Measurements from ENCODE around the gene ACIN1.

The ACIN1 gene

GRCh38 chr14:23078692-23079116 lies 16.2 kb downstream of the ACIN1 start:
- no peak overlapping the region for H3K4me2 ChIP-seq (ENCODE audit: insufficient read depth, low read length, poor library complexity, severe bottlenecking)

GRCh38 chr14:23077962-23078361 lies 17.0 kb downstream of the ACIN1 start:
- H2AK5ac ChIP-seq (ENCODE audit: low read depth, low read length) = no peak overlapping the region
- no peak overlapping the region for H2BK15ac ChIP-seq (ENCODE audit: low read length)
- H3K18ac ChIP-seq (ENCODE audit: low read length) = no peak overlapping the region
- DNase-seq (ENCODE audit: low spot score) = no peak
- no peak overlapping the region for H3K23ac ChIP-seq (ENCODE audit: low read depth, low read length, poor library complexity)
- WGBS, 2 donors (ENCODE audit: extremely low coverage in 2 of 2, insufficient read length in 2 of 2, insufficient replicate concordance in 1 of 2) = no CpG with 5 or more reads among the region's 5 CpGs
- H4K8ac ChIP-seq (ENCODE audit: low read depth, low read length) = no peak overlapping the region
- H2AFZ ChIP-seq (ENCODE audit: low read length) = no peak overlapping the region
- H2BK12ac ChIP-seq (ENCODE audit: low read length) = no peak overlapping the region
- no peak overlapping the region for H2BK5ac ChIP-seq (ENCODE audit: low read length)
- peaks cover 44 to 93% of the 10 kb centered on the region in 2 donors for H3K36me3 ChIP-seq (replicated peaks in 1 of 2; ENCODE audit: control insufficient read depth in 2 of 2, insufficient read depth in 2 of 2, low read length in 2 of 2)
- no peak overlapping the region for H3K14ac ChIP-seq (ENCODE audit: low read length)
- H3K4me1 ChIP-seq (ENCODE audit: control insufficient read depth in 2 of 2, insufficient read depth in 1 of 2, low read depth in 1 of 2, low read length in 2 of 2) = peaks cover 0 to 3% of the 10 kb centered on the region in 2 donors
- no peak overlapping the region for H3K4me3 ChIP-seq (ENCODE audit: low read length in 2 of 2)
- H3K9me3 ChIP-seq (replicated peaks in 1 of 2; ENCODE audit: control insufficient read depth in 2 of 2, insufficient read depth in 1 of 2, low read depth in 1 of 2, low read length in 2 of 2) = no peaks in the 10 kb centered on the region
- no peak overlapping the region for H4K91ac ChIP-seq (ENCODE audit: low read depth, low read length, poor library complexity)
- H3K27ac ChIP-seq (replicated peaks; ENCODE audit: low read length) = no peak overlapping the region
- no peaks in the 10 kb centered on the region for H3K27me3 ChIP-seq (ENCODE audit: control insufficient read depth in 3 of 3, insufficient read depth in 3 of 3, low read depth in 1 of 3, low read length in 3 of 3)
- no peak overlapping the region for H3K9ac ChIP-seq (ENCODE audit: low read depth, low read length, poor library complexity)
- H3K4me2 ChIP-seq (ENCODE audit: insufficient read depth, low read length, poor library complexity, severe bottlenecking) = no peak overlapping the region
- no peak overlapping the region for H3K4ac ChIP-seq (ENCODE audit: low read length)
- H3K79me1 ChIP-seq (ENCODE audit: low read depth, low read length) = no peaks in the 10 kb centered on the region
- H2BK120ac ChIP-seq (ENCODE audit: low read depth, low read length) = no peak overlapping the region

More at GRCh38 chr14:23078692-23079116, 16.2 kb downstream of the ACIN1 start:
- no peak overlapping the region for H4K91ac ChIP-seq (ENCODE audit: low read depth, low read length, poor library complexity)
- H3K4ac ChIP-seq (ENCODE audit: low read length) = no peak overlapping the region
- H3K27me3 ChIP-seq (ENCODE audit: control insufficient read depth in 3 of 3, insufficient read depth in 3 of 3, low read depth in 1 of 3, low read length in 3 of 3) = no peaks in the 10 kb centered on the region
- no peak overlapping the region for H3K14ac ChIP-seq (ENCODE audit: low read length)
- H2BK15ac ChIP-seq (ENCODE audit: low read length) = no peak overlapping the region
- peaks cover 41 to 96% of the 10 kb centered on the region in 2 donors for H3K36me3 ChIP-seq (replicated peaks in 1 of 2; ENCODE audit: control insufficient read depth in 2 of 2, insufficient read depth in 2 of 2, low read length in 2 of 2)
- DNase-seq (ENCODE audit: low spot score) = no peak
- no peak overlapping the region for H2BK5ac ChIP-seq (ENCODE audit: low read length)
- no peaks in the 10 kb centered on the region for H3K9me3 ChIP-seq (replicated peaks in 1 of 2; ENCODE audit: control insufficient read depth in 2 of 2, insufficient read depth in 1 of 2, low read depth in 1 of 2, low read length in 2 of 2)
- H2AK5ac ChIP-seq (ENCODE audit: low read depth, low read length) = no peak overlapping the region
- WGBS, 2 donors (ENCODE audit: extremely low coverage in 2 of 2, insufficient read length in 2 of 2, insufficient replicate concordance in 1 of 2) = no CpG with 5 or more reads among the region's 2 CpGs
- H3K9ac ChIP-seq (ENCODE audit: low read depth, low read length, poor library complexity) = peak overlapping the region; percentile 33
- no peak overlapping the region for H2BK120ac ChIP-seq (ENCODE audit: low read depth, low read length)
- H3K4me1 ChIP-seq (ENCODE audit: control insufficient read depth in 2 of 2, insufficient read depth in 1 of 2, low read depth in 1 of 2, low read length in 2 of 2) = peaks cover 0 to 3% of the 10 kb centered on the region in 2 donors
- H2AFZ ChIP-seq (ENCODE audit: low read length) = no peak overlapping the region
- no peaks in the 10 kb centered on the region for H3K79me1 ChIP-seq (ENCODE audit: low read depth, low read length)
- H2BK12ac ChIP-seq (ENCODE audit: low read length) = no peak overlapping the region
- H3K18ac ChIP-seq (ENCODE audit: low read length) = no peak overlapping the region
- no peak overlapping the region for H3K4me3 ChIP-seq (ENCODE audit: low read length in 2 of 2)
- H4K8ac ChIP-seq (ENCODE audit: low read depth, low read length) = no peak overlapping the region
- no peak overlapping the region for H3K27ac ChIP-seq (replicated peaks; ENCODE audit: low read length)
- peak overlapping the region; percentile 87 for H3K23ac ChIP-seq (ENCODE audit: low read depth, low read length, poor library complexity)

DNA sequence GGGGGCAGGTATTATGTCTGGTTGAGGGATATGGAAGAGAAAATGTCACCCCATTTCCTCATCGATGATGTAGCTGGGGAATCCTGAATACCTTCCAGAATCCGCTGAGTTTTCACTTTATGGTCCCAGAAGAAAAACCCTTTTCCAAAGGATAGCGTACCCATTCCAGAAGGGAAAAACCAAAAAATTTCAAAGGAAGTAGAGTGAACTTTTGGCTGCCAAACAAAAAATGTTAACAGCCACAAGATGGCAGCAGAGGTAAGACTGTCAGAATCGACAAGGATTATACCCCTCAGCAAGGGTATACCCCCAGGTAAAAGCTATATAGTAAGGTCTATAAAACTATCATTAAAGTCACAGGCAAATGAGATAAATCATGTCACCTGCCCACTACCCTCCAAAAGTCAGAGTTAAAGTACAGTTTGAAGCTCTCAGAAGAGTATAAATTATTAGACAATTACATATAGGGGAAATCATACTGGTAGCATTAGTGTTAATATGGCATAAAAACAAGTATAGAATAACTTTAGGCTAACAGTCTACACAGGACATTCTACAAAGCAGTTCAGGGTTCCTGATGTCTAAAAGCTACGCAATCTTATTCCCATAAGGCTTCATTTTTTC lies 18.0 kb downstream of the ACIN1 start:
- Histone ChIP-seq H3K18ac (ENCODE audit: low read length) (no peak overlapping the region), H3K27ac (replicated peaks; ENCODE audit: low read length) (no peak overlapping the region), H4K8ac (ENCODE audit: low read depth, low read length) (no peak overlapping the region), H2BK5ac (ENCODE audit: low read length) (no peak overlapping the region), H3K36me3 (replicated peaks in 1 of 2; ENCODE audit: control insufficient read depth in 2 of 2, insufficient read depth in 2 of 2, low read length in 2 of 2) (peaks cover 46 to 91% of the 10 kb centered on the region in 2 donors), H2BK12ac (ENCODE audit: low read length) (no peak overlapping the region), H3K4me2 (ENCODE audit: insufficient read depth, low read length, poor library complexity, severe bottlenecking) (no peak overlapping the region), H3K79me1 (ENCODE audit: low read depth, low read length) (no peaks in the 10 kb centered on the region), H3K9me3 (replicated peaks in 1 of 2; ENCODE audit: control insufficient read depth in 2 of 2, insufficient read depth in 1 of 2, low read depth in 1 of 2, low read length in 2 of 2) (no peaks in the 10 kb centered on the region), H3K9ac (ENCODE audit: low read depth, low read length, poor library complexity) (no peak overlapping the region), H2BK15ac (ENCODE audit: low read length) (no peak overlapping the region), H3K4me3 (ENCODE audit: low read length in 2 of 2) (no peak overlapping the region), H3K4ac (ENCODE audit: low read length) (no peak overlapping the region), H2AK5ac (ENCODE audit: low read depth, low read length) (no peak overlapping the region), H3K27me3 (ENCODE audit: control insufficient read depth in 3 of 3, insufficient read depth in 3 of 3, low read depth in 1 of 3, low read length in 3 of 3) (no peaks in the 10 kb centered on the region), H4K91ac (ENCODE audit: low read depth, low read length, poor library complexity) (no peak overlapping the region), H3K14ac (ENCODE audit: low read length) (no peak overlapping the region), H3K23ac (ENCODE audit: low read depth, low read length, poor library complexity) (no peak overlapping the region), H2BK120ac (ENCODE audit: low read depth, low read length) (no peak overlapping the region), H3K4me1 (ENCODE audit: control insufficient read depth in 2 of 2, insufficient read depth in 1 of 2, low read depth in 1 of 2, low read length in 2 of 2) (peaks cover 4 to 7% of the 10 kb centered on the region in 2 donors), H2AFZ (ENCODE audit: low read length) (no peak overlapping the region)
- no CpG with 5 or more reads among the region's 5 CpGs for WGBS, 2 donors (ENCODE audit: extremely low coverage in 2 of 2, insufficient read length in 2 of 2, insufficient replicate concordance in 1 of 2)
- no peak for DNase-seq (ENCODE audit: low spot score)

- WGBS, 2 donors (ENCODE audit: extremely low coverage in 2 of 2, insufficient read length in 2 of 2, insufficient replicate concordance in 1 of 2) = no CpG with 5 or more reads among the region's 1 CpG
- H3K9ac ChIP-seq (ENCODE audit: low read depth, low read length, poor library complexity) = no peak overlapping the region
Observed at GRCh38 chr14:23074906-23075305, 20.0 kb downstream of the ACIN1 start.

More at GRCh38 chr14:23074906-23075305, 20.0 kb downstream of the ACIN1 start:
- no peak overlapping the region for H3K23ac ChIP-seq (ENCODE audit: low read depth, low read length, poor library complexity)
- H3K4me2 ChIP-seq (ENCODE audit: insufficient read depth, low read length, poor library complexity, severe bottlenecking) = no peak overlapping the region
- no peak overlapping the region for H3K14ac ChIP-seq (ENCODE audit: low read length)
- DNase-seq (ENCODE audit: low spot score) = no peak
- no peaks in the 10 kb centered on the region for H3K9me3 ChIP-seq (replicated peaks in 1 of 2; ENCODE audit: control insufficient read depth in 2 of 2, insufficient read depth in 1 of 2, low read depth in 1 of 2, low read length in 2 of 2)
- H3K4me3 ChIP-seq (ENCODE audit: low read length in 2 of 2) = no peak overlapping the region
- no peak overlapping the region for H2AK5ac ChIP-seq (ENCODE audit: low read depth, low read length)
- H3K27ac ChIP-seq (replicated peaks; ENCODE audit: low read length) = no peak overlapping the region
- H2AFZ ChIP-seq (ENCODE audit: low read length) = no peak overlapping the region
- H3K36me3 ChIP-seq (replicated peaks in 1 of 2; ENCODE audit: control insufficient read depth in 2 of 2, insufficient read depth in 2 of 2, low read length in 2 of 2) = peaks cover 37 to 72% of the 10 kb centered on the region in 2 donors
- no peak overlapping the region for H4K8ac ChIP-seq (ENCODE audit: low read depth, low read length)
- no peak overlapping the region for H3K4ac ChIP-seq (ENCODE audit: low read length)
- no peak overlapping the region for H2BK120ac ChIP-seq (ENCODE audit: low read depth, low read length)
- H3K18ac ChIP-seq (ENCODE audit: low read length) = no peak overlapping the region
- H3K79me1 ChIP-seq (ENCODE audit: low read depth, low read length) = no peaks in the 10 kb centered on the region
- H2BK12ac ChIP-seq (ENCODE audit: low read length) = no peak overlapping the region
- no peak overlapping the region for H2BK15ac ChIP-seq (ENCODE audit: low read length)
- no peak overlapping the region for H2BK5ac ChIP-seq (ENCODE audit: low read length)
- peaks cover 8 to 16% of the 10 kb centered on the region in 2 donors for H3K4me1 ChIP-seq (ENCODE audit: control insufficient read depth in 2 of 2, insufficient read depth in 1 of 2, low read depth in 1 of 2, low read length in 2 of 2)
- H3K27me3 ChIP-seq (ENCODE audit: control insufficient read depth in 3 of 3, insufficient read depth in 3 of 3, low read depth in 1 of 3, low read length in 3 of 3) = no peaks in the 10 kb centered on the region
- H4K91ac ChIP-seq (ENCODE audit: low read depth, low read length, poor library complexity) = no peak overlapping the region
